RWPE2 (cell line): Measurements from ENCODE around the gene CCDC175.

Experiments
- ATAC-seq: fragments of 200-7000 bp; cut with Tn5 transposase; 3 replicates; pipeline ENCODE4 v1.9.1; 2021; ENCODE audit warnings: low read depth
- DNase-seq: peaks from one replicate; pipeline ENCODE4 v3.0.0-alpha.2; 2020; ENCODE audit warnings: low spot score
- H3K27ac ChIP-seq: fragments of 450-650 bp; 2 replicates; pipeline ENCODE4 v1.5.1; 2017; ENCODE audit warnings: mild to moderate bottlenecking; ENCODE audit not compliant: poor library complexity, severe bottlenecking
- H3K27me3 ChIP-seq: fragments of 250-450 bp; sonication (Bioruptor Pico); 2 replicates; pipeline ENCODE4 v1.5.1; 2021; ENCODE audit warnings: mild to moderate bottlenecking, moderate library complexity; ENCODE audit not compliant: insufficient read depth, poor library complexity, severe bottlenecking
- H3K36me3 ChIP-seq: fragments of 250-450 bp; sonication (Bioruptor Pico); 2 replicates; pipeline ENCODE4 v1.5.1; 2020; ENCODE audit warnings: low read depth, mild to moderate bottlenecking, moderate library complexity
- H3K4me1 ChIP-seq: fragments of 250-450 bp; sonication (Bioruptor Pico); 2 replicates; pipeline ENCODE4 v1.5.1; 2021; ENCODE audit warnings: mild to moderate bottlenecking, moderate library complexity; ENCODE audit not compliant: insufficient read depth, poor library complexity, severe bottlenecking
- H3K4me3 ChIP-seq: fragments of 250-450 bp; sonication (Bioruptor Pico); 2 replicates; pipeline ENCODE4 v1.5.1; 2021; ENCODE audit warnings: mild to moderate bottlenecking, moderate library complexity; ENCODE audit not compliant: severe bottlenecking
- H3K9me3 ChIP-seq: fragments of 250-450 bp; sonication (Bioruptor Pico); 2 replicates; pipeline ENCODE4 v1.5.1; 2021; ENCODE audit warnings: mild to moderate bottlenecking, moderate library complexity; ENCODE audit not compliant: severe bottlenecking
- CTCF ChIP-seq: fragments of 450-650 bp; IDR thresholded peaks from one replicate; pipeline ENCODE4 v1.5.1; 2017; ENCODE audit warnings: mild to moderate bottlenecking, moderate library complexity; ENCODE audit not compliant: poor library complexity, severe bottlenecking

The CCDC175 gene

GRCh38 chr14:59507752-59508103 is 68.9 kb downstream of the CCDC175 start:
- H3K9me3 ChIP-seq = peaks cover under 1% of the 10 kb centered on the region
- H3K36me3 ChIP-seq = peaks cover 24% of the 10 kb centered on the region
- H3K4me1 ChIP-seq = no peaks in the 10 kb centered on the region
- no peak overlapping the region for H3K27ac ChIP-seq
- no peak for TF ChIP-seq CTCF
- peak; percentile 59 for ATAC-seq
- no peak for DNase-seq
- H3K27me3 ChIP-seq = no peaks in the 10 kb centered on the region
- H3K4me3 ChIP-seq = no peak overlapping the region

- DNase-seq = no peak
- ATAC-seq = peak; percentile 76
- Histone ChIP-seq H3K27me3 (no peaks in the 10 kb centered on the region), H3K9me3 (no peaks in the 10 kb centered on the region), H3K4me3 (no peak overlapping the region), H3K27ac (no peak overlapping the region), H3K36me3 (peaks cover 26% of the 10 kb centered on the region), H3K4me1 (no peaks in the 10 kb centered on the region)
- TF ChIP-seq CTCF = peak; percentile 83
Observed at GRCh38 chr14:59507063-59507751, 69.4 kb downstream of the CCDC175 start.

- no peaks in the 10 kb centered on the region for H3K27me3 ChIP-seq
- ATAC-seq (no peak), DNase-seq (no peak)
- H3K36me3 ChIP-seq = peaks cover 64% of the 10 kb centered on the region
- no peak overlapping the region for H3K27ac ChIP-seq
- no peaks in the 10 kb centered on the region for H3K9me3 ChIP-seq
- no peak overlapping the region for H3K4me3 ChIP-seq
- no peak for TF ChIP-seq CTCF
- no peaks in the 10 kb centered on the region for H3K4me1 ChIP-seq
Observed at GRCh38 chr14:59503256-59503655, 73.4 kb downstream of the CCDC175 start.

- Histone ChIP-seq H3K4me1 (no peaks in the 10 kb centered on the region), H3K36me3 (peaks cover 90% of the 10 kb centered on the region), H3K27me3 (no peaks in the 10 kb centered on the region), H3K4me3 (no peak overlapping the region), H3K27ac (no peak overlapping the region), H3K9me3 (no peaks in the 10 kb centered on the region)
- no peak for TF ChIP-seq CTCF
- no peak for DNase-seq
- no peak for ATAC-seq
Observed at GRCh38 chr14:59500732-59501131, 75.9 kb downstream of the CCDC175 start.

GRCh38 chr14:59492384-59492783 is 84.2 kb downstream of the CCDC175 start:
- TF ChIP-seq CTCF = no peak

More at GRCh38 chr14:59492384-59492783, 84.2 kb downstream of the CCDC175 start:
- Histone ChIP-seq H3K36me3 (peaks cover 97% of the 10 kb centered on the region), H3K27me3 (no peaks in the 10 kb centered on the region), H3K27ac (no peak overlapping the region), H3K4me1 (no peaks in the 10 kb centered on the region), H3K9me3 (no peaks in the 10 kb centered on the region), H3K4me3 (no peak overlapping the region)
- ATAC-seq = no peak
- no peak for DNase-seq
